ENCODE results near the gene PVALEF. TPM values are rescaled to one million over a fixed set of nuclear protein-coding genes. Genes with fewer than 3 reads are reported as not detected.

The PVALEF gene
- total RNA-seq, 1 experiment from 2014 or later: not detected

DNA sequence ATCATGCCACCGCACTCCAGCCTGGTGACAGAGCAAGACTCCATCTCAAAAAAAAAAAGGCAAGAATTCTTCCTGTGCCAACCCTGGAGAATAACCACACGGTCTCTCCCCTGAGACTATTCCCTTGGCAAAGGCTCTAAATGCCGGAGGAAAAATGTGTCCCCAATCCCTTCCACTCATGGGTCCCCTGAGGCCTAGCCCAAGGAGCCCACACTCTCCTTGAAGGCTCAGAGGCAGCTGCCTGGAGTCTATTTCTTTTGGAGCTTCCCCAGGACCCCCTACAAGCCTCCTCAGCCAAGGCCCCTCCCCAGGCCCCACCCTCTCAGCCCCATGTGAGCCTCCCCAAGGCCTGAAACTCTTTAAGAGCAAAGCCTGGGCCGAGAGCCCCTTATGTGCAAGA, 40.9 kb downstream of the PVALEF start:
- intact Hi-C loops (cut with micrococcal nuclease; ENCODE audit: unreplicated experiment) (no loop called here), in situ Hi-C loops (cut with HindIII; ENCODE audit: low pct_unique_long_range_greater_than_20kb, low sequenced_read_pairs) (loop anchor here (5.0 kb wide), 1 partner anchor 64 kb away; no protein-coding TSS in a partner anchor)
- ATAC-seq (no peak), DNase-seq (ENCODE audit: low read depth, low spot score) (no peak)
- Histone ChIP-seq H3K9me3 (ENCODE audit: control insufficient read depth, insufficient read depth, low read depth, low read length) (no peaks in the 10 kb centered on the region), H3K4me3 (ENCODE audit: low read depth in 2 of 2, low read length in 2 of 2) (no peak overlapping the region), H3K36me3 (ENCODE audit: control insufficient read depth, insufficient read depth, low read length) (no peaks in the 10 kb centered on the region), H3K27me3 (ENCODE audit: control insufficient read depth, insufficient read depth, low read length) (no peaks in the 10 kb centered on the region), H3K4me1 (ENCODE audit: control insufficient read depth, insufficient read depth, low read length) (no peaks in the 10 kb centered on the region), H3K27ac (ENCODE audit: low read length) (no peak overlapping the region)
- TF ChIP-seq POLR2AphosphoS5 (IDR thresholded peaks at IDR 0.05; ENCODE audit: low read depth, low read length) (no peak), TCF7L2 (IDR thresholded peaks at IDR 0.05; ENCODE audit: low read depth, low read length) (no peak), SIN3A (IDR thresholded peaks at IDR 0.05; ENCODE audit: borderline replicate concordance, insufficient read depth, low read depth, low read length) (no peak), REST (IDR thresholded peaks at IDR 0.05; ENCODE audit: insufficient read depth in 1 of 2, low read depth in 2 of 2, low read length in 1 of 2) (no peak)
- TF ChIP-seq, protein P1, sequence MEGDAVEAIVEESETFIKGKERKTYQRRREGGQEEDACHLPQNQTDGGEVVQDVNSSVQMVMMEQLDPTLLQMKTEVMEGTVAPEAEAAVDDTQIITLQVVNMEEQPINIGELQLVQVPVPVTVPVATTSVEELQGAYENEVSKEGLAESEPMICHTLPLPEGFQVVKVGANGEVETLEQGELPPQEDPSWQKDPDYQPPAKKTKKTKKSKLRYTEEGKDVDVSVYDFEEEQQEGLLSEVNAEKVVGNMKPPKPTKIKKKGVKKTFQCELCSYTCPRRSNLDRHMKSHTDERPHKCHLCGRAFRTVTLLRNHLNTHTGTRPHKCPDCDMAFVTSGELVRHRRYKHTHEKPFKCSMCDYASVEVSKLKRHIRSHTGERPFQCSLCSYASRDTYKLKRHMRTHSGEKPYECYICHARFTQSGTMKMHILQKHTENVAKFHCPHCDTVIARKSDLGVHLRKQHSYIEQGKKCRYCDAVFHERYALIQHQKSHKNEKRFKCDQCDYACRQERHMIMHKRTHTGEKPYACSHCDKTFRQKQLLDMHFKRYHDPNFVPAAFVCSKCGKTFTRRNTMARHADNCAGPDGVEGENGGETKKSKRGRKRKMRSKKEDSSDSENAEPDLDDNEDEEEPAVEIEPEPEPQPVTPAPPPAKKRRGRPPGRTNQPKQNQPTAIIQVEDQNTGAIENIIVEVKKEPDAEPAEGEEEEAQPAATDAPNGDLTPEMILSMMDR (IDR thresholded peaks at IDR 0.05): no peak
- BruUV-seq (replicated peaks): no TSS peak
- CTCF ChIA-PET: no interaction called here
- POLR2A ChIA-PET: no interaction called here

DNA sequence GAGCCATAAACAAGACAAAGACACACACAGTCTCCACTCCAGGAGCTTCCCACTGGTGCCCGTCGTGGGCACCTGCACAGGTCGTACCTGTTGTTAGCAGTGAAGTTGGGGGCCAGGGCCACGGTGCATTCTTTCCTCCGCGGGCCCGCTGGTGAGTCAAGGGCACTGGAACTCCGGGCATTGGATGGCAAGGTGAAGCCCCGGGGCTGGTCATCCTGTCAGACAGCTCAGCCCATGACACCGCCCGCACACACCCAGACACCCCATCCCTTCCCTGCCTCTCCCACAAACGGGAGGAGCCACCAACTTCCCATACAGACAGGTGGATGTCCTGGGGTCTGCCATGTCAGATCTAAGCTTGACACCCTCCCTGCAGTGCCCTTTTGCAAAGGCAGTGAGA, 41.4 kb downstream of the PVALEF start:
- ChIA-PET POLR2A (no interaction called here), CTCF (no interaction called here)
- Histone ChIP-seq H3K27ac (ENCODE audit: low read length) (no peak overlapping the region), H3K9me3 (ENCODE audit: control insufficient read depth, insufficient read depth, low read depth, low read length) (no peaks in the 10 kb centered on the region), H3K36me3 (ENCODE audit: control insufficient read depth, insufficient read depth, low read length) (no peaks in the 10 kb centered on the region), H3K4me3 (ENCODE audit: low read depth in 2 of 2, low read length in 2 of 2) (no peak overlapping the region), H3K27me3 (ENCODE audit: control insufficient read depth, insufficient read depth, low read length) (no peaks in the 10 kb centered on the region), H3K4me1 (ENCODE audit: control insufficient read depth, insufficient read depth, low read length) (no peaks in the 10 kb centered on the region)
- no TSS peak for BruUV-seq (replicated peaks)
- no peak for DNase-seq (ENCODE audit: low read depth, low spot score)
- in situ Hi-C loops (cut with HindIII; ENCODE audit: low pct_unique_long_range_greater_than_20kb, low sequenced_read_pairs) (loop anchor here (5.0 kb wide), 1 partner anchor 64 kb away; no protein-coding TSS in a partner anchor), intact Hi-C loops (cut with micrococcal nuclease; ENCODE audit: unreplicated experiment) (no loop called here)
- TF ChIP-seq REST (IDR thresholded peaks at IDR 0.05; ENCODE audit: insufficient read depth in 1 of 2, low read depth in 2 of 2, low read length in 1 of 2) (no peak), TCF7L2 (IDR thresholded peaks at IDR 0.05; ENCODE audit: low read depth, low read length) (no peak), SIN3A (IDR thresholded peaks at IDR 0.05; ENCODE audit: borderline replicate concordance, insufficient read depth, low read depth, low read length) (no peak), POLR2AphosphoS5 (IDR thresholded peaks at IDR 0.05; ENCODE audit: low read depth, low read length) (no peak)
- TF ChIP-seq, protein P1 (IDR thresholded peaks at IDR 0.05): no peak
- ATAC-seq: no peak

Measured in Panc1 (cell line).